CD14-positive monocyte (primary cell): ENCODE data around the gene UNK. TPM values are rescaled to one million over a fixed set of nuclear protein-coding genes. Genes with fewer than 3 reads are reported as not detected.

Source experiments
- DNase-seq, 3 donors: peaks; one replicate each; pipeline ENCODE4 v3.0.0-alpha.2; 2011 to 2022
- H2AFZ ChIP-seq: 2 replicates; pipeline ENCODE4 v1.6.0; 2012; ENCODE audit warnings: mild to moderate bottlenecking, low read depth, low read length, inconsistent platforms; ENCODE audit not compliant: insufficient read depth, poor library complexity, severe bottlenecking
- H3K27ac ChIP-seq, 2 donors: 1 replicate in 1 of 2; 2 replicates in 1 of 2; pipeline ENCODE4 v1.5.1; 2012 to 2013; ENCODE audit warnings: low read length in 2 of 2, control low read depth in 1 of 2, inconsistent platforms in 1 of 2, low read depth in 1 of 2, mild to moderate bottlenecking in 1 of 2
- H3K27me3 ChIP-seq, 2 donors: one replicate each; pipeline versions ENCODE4 v1.6.0 to v1.6.1; 2011 to 2013; ENCODE audit warnings: low read length in 2 of 2; ENCODE audit not compliant: control insufficient read depth in 2 of 2, insufficient read depth in 2 of 2
- H3K36me3 ChIP-seq, 2 donors: replicated peaks in 1 of 2; 1 replicate in 1 of 2; 2 replicates in 1 of 2; pipeline versions ENCODE4 v1.5.1 to v1.6.1; 2012 to 2013; ENCODE audit warnings: low read length in 2 of 2, control low read depth in 1 of 2, inconsistent platforms in 1 of 2, mild to moderate bottlenecking in 1 of 2; ENCODE audit not compliant: insufficient read depth in 2 of 2, control insufficient read depth in 1 of 2
- H3K4me1 ChIP-seq, 2 donors: 1 replicate in 1 of 2; 2 replicates in 1 of 2; pipeline versions ENCODE4 v1.5.1 to v1.6.1; 2012 to 2013; ENCODE audit warnings: low read length in 2 of 2, control low read depth in 1 of 2, inconsistent platforms in 1 of 2, mild to moderate bottlenecking in 1 of 2, moderate library complexity in 1 of 2; ENCODE audit not compliant: insufficient read depth in 2 of 2, control insufficient read depth in 1 of 2
- H3K4me2 ChIP-seq: replicated peaks from 2 replicates; pipeline ENCODE3; 2012; ENCODE audit warnings: low read length, moderate library complexity, mild to moderate bottlenecking; ENCODE audit not compliant: poor library complexity, severe bottlenecking; ENCODE audit errors: extremely low read depth
- H3K4me3 ChIP-seq, 3 experiments: fragments of 200-600 bp in 1 of 3; sonication (generic) in 1 of 3; replicated peaks in 1 of 3; 1 replicate in 2 of 3; 2 replicates in 1 of 3; pipeline ENCODE4 v1.5.1; 2011 to 2013; ENCODE audit warnings: low read length in 3 of 3, mild to moderate bottlenecking in 3 of 3, control low read depth in 2 of 3, low read depth in 2 of 3, inconsistent platforms in 1 of 3, moderate library complexity in 1 of 3
- H3K79me2 ChIP-seq: 2 replicates; pipeline ENCODE4 v1.6.0; 2012; ENCODE audit warnings: mild to moderate bottlenecking, control low read depth, inconsistent platforms, low read length, moderate library complexity; ENCODE audit not compliant: insufficient read depth
- H3K9ac ChIP-seq: 2 replicates; pipeline ENCODE4 v1.6.0; 2017; ENCODE audit warnings: low read length, mild to moderate bottlenecking; ENCODE audit not compliant: insufficient read depth, poor library complexity, severe bottlenecking
- H3K9me3 ChIP-seq, 2 donors: replicated peaks in 1 of 2; 1 replicate in 1 of 2; 2 replicates in 1 of 2; pipeline versions ENCODE4 v1.5.1 to v1.6.1; 2012 to 2013; ENCODE audit warnings: low read length in 2 of 2, control low read depth in 1 of 2; ENCODE audit not compliant: control insufficient read depth in 1 of 2, insufficient read depth in 1 of 2
- H4K20me1 ChIP-seq: 2 replicates; pipeline ENCODE4 v1.6.0; 2012; ENCODE audit warnings: mild to moderate bottlenecking, low read length, control low read depth, moderate library complexity; ENCODE audit not compliant: insufficient read depth
- H3K27ac Mint-ChIP-seq, 7 donors: one replicate each; pipeline ENCODE4 v1.8.0; 2020; ENCODE audit warnings: mild to moderate bottlenecking in 7 of 7, mixed read lengths in 7 of 7, moderate library complexity in 6 of 7, inconsistent platforms in 2 of 7
- H3K27me3 Mint-ChIP-seq, 3 donors: one replicate each; pipeline ENCODE4 v1.8.0; 2021 to 2022; ENCODE audit warnings: low read depth in 3 of 3, mild to moderate bottlenecking in 3 of 3, mixed read lengths in 3 of 3, moderate library complexity in 3 of 3, inconsistent platforms in 1 of 3
- H3K36me3 Mint-ChIP-seq, 2 donors: one replicate each; pipeline ENCODE4 v1.8.0; 2020; ENCODE audit warnings: mixed read lengths in 2 of 2, inconsistent platforms in 1 of 2, mild to moderate bottlenecking in 1 of 2
- H3K4me1 Mint-ChIP-seq: one replicate; pipeline ENCODE4 v1.8.0; 2020; ENCODE audit warnings: mild to moderate bottlenecking, mixed read lengths
- H3K4me3 Mint-ChIP-seq, 2 donors: one replicate each; pipeline ENCODE4 v1.8.0; 2020; ENCODE audit warnings: mild to moderate bottlenecking in 2 of 2, mixed read lengths in 2 of 2, moderate library complexity in 1 of 2
- H3K9me3 Mint-ChIP-seq, 7 donors: one replicate each; pipeline ENCODE4 v1.8.0; 2020 to 2022; ENCODE audit warnings: mixed read lengths in 7 of 7, mild to moderate bottlenecking in 6 of 7, moderate library complexity in 6 of 7, inconsistent platforms in 2 of 7
- CTCF ChIP-seq: fragments of 200-600 bp; IDR thresholded peaks from one replicate; pipeline ENCODE4 v1.8.0; 2022; ENCODE audit warnings: antibody characterized with exemption, mild to moderate bottlenecking
- WGBS: methylation state at CpG from one replicate; pipeline ENCODE4 v1.1.5; 2013; ENCODE audit warnings: missing lambda C conversion rate; ENCODE audit not compliant: insufficient coverage; 5-methylcytosine and 5-hydroxymethylcytosine counted together
- intact Hi-C, 2 donors: fragments of 100-400 bp; cut with micrococcal nuclease; formaldehyde crosslinking; loops; one replicate each; pipeline versions ENCODE4 v1.15.0 to v1.15.1; 2023
- polyA plus RNA-seq, 3 donors: library from polyadenylated mRNA; depleted of rRNA in 1 of 3; unstranded in 2 of 3; stranded (reverse) in 1 of 3; fragments of 300-500 nt in 2 of 3; fragments of >200 nt in 1 of 3; fragmentation: Illumina TruSeq in 2 of 3; gene quantifications; 1 replicate in 2 of 3; 2 replicates in 1 of 3; pipeline ENCODE4 v1.2.3, GENCODE V29; 2012 to 2021

UNK gene
- polyA plus RNA-seq, 3 donors, result 6.3 to 12.9 (median 7.8) TPM

GRCh38 chr17:75751676-75752404, 32.8 kb upstream of the UNK start:
- Histone ChIP-seq H4K20me1 (no peaks in the 10 kb centered on the region), H3K27ac (no peak overlapping the region), H3K79me2 (no peaks in the 10 kb centered on the region), H3K36me3 (no peaks in the 10 kb centered on the region), H2AFZ (no peak overlapping the region), H3K4me3 (no peak overlapping the region), H3K9me3 (no peaks in the 10 kb centered on the region), H3K27me3 (peaks cover 0 to 4% of the 10 kb centered on the region in 2 donors), H3K4me2 (no peak overlapping the region), H3K4me1 (peaks cover 29 to 42% of the 10 kb centered on the region in 2 donors), H3K9ac (no peak overlapping the region)
- Mint-ChIP-seq H3K36me3 (no peaks in the 10 kb centered on the region), H3K27ac (peak overlapping the region in 1 of 7 donors; percentile 50), H3K9me3 (peaks cover 0 to 4% (median 0%) of the 10 kb centered on the region in 7 donors), H3K4me1 (peaks cover 38% of the 10 kb centered on the region), H3K27me3 (peaks cover 7 to 16% (median 7%) of the 10 kb centered on the region in 3 donors), H3K4me3 (no peak overlapping the region)
- intact Hi-C loops, result loop anchor here in 1 of 2 donors (2.0 kb wide), 2 partner anchors 79 to 119 kb away; partner anchors contain the start of gene SMIM5
- WGBS, result 88% methylated on average over 17 of the region's 24 CpGs
- TF ChIP-seq CTCF, result no peak
- no peak for DNase-seq

DNA sequence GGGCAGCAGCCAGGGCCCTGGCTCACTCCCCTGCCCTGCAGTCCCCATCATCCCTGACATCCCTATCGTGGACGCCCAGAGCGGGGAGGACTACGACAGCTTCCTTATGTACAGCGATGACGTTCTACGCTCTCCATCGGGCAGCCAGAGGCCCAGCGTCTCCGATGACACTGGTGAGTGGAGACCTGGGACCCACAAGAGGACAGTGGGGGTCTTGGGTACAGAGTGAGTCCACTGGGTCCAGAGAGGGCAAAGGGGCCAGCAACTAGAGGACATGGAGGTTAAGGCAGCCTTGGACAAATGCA, 32.2 kb upstream of the UNK start:
- Histone ChIP-seq H3K27me3 (peaks cover 0 to 4% of the 10 kb centered on the region in 2 donors), H3K4me2 (no peak overlapping the region), H3K36me3 (peaks cover 0 to under 1% of the 10 kb centered on the region in 2 donors), H2AFZ (no peak overlapping the region), H3K9me3 (no peaks in the 10 kb centered on the region), H3K4me1 (peaks cover 29 to 43% of the 10 kb centered on the region in 2 donors), H3K79me2 (no peaks in the 10 kb centered on the region), H3K9ac (no peak overlapping the region), H3K27ac (no peak overlapping the region), H3K4me3 (no peak overlapping the region), H4K20me1 (no peaks in the 10 kb centered on the region)
- no peak overlapping the region for H3K27ac Mint-ChIP-seq
- H3K4me3 Mint-ChIP-seq, result no peak overlapping the region
- no peaks in the 10 kb centered on the region for H3K36me3 Mint-ChIP-seq
- peak in 1 of 3 donors; percentile 8 for DNase-seq
- H3K27me3 Mint-ChIP-seq, result peaks cover 7 to 16% (median 7%) of the 10 kb centered on the region in 3 donors
- peaks cover 38% of the 10 kb centered on the region for H3K4me1 Mint-ChIP-seq
- 98% methylated on average over 6 of the region's 10 CpGs for WGBS
- peaks cover 0 to 4% (median 0%) of the 10 kb centered on the region in 7 donors for H3K9me3 Mint-ChIP-seq
- intact Hi-C loops, result no loop called here
- no peak for TF ChIP-seq CTCF
